SK-N-SH treated with all-trans-retinoic acid at 6 μM for 48 hours (cell line): Measurements from ENCODE around the gene SHOC1.

Source experiments
- CREB5 ChIP-seq: fragments of 250-450 bp; sonication (Bioruptor Pico); IDR thresholded peaks from 2 replicates; pipeline ENCODE4 v1.5.1; 2020; ENCODE audit warnings: low read depth, mild to moderate bottlenecking, moderate library complexity
- CSDC2 ChIP-seq: fragments of 250-450 bp; sonication (Bioruptor Pico); IDR thresholded peaks from 2 replicates; pipeline ENCODE4 v1.5.0; 2020; ENCODE audit warnings: mild to moderate bottlenecking, moderate library complexity
- CSRNP3 ChIP-seq: fragments of 250-450 bp; sonication (Bioruptor Pico); IDR thresholded peaks from 2 replicates; pipeline ENCODE4 v1.5.1; 2021; ENCODE audit warnings: mild to moderate bottlenecking, moderate library complexity
- GLIS3 ChIP-seq: fragments of 250-450 bp; sonication (Bioruptor Pico); IDR thresholded peaks from 2 replicates; pipeline ENCODE4 v1.5.0; 2020; ENCODE audit warnings: mild to moderate bottlenecking, moderate library complexity
- PATZ1 ChIP-seq: fragments of 250-450 bp; sonication (Bioruptor Pico); IDR thresholded peaks from 2 replicates; pipeline ENCODE4 v1.8.0; 2020; ENCODE audit warnings: mild to moderate bottlenecking, moderate library complexity, borderline replicate concordance
- POU6F1 ChIP-seq: fragments of 250-450 bp; sonication (Bioruptor Pico); IDR thresholded peaks from 2 replicates; pipeline ENCODE4 v1.8.0; 2021; ENCODE audit warnings: low read depth, mild to moderate bottlenecking, moderate library complexity, borderline replicate concordance
- RARB ChIP-seq: fragments of 250-450 bp; sonication (Bioruptor Pico); IDR thresholded peaks from 2 replicates; pipeline ENCODE4 v1.8.0; 2021; ENCODE audit warnings: mild to moderate bottlenecking, moderate library complexity
- SNAI2 ChIP-seq: fragments of 250-450 bp; sonication (Bioruptor Pico); IDR thresholded peaks from 2 replicates; pipeline ENCODE4 v1.5.0; 2020; ENCODE audit warnings: mild to moderate bottlenecking, moderate library complexity
- ZC3H10 ChIP-seq: fragments of 250-450 bp; sonication (Bioruptor Pico); IDR thresholded peaks from 2 replicates; pipeline ENCODE4 v1.5.1; 2021; ENCODE audit warnings: mild to moderate bottlenecking, moderate library complexity
- ZFP3 ChIP-seq: fragments of 250-450 bp; sonication (Bioruptor Pico); IDR thresholded peaks from 2 replicates; pipeline ENCODE4 v1.5.0; 2020; ENCODE audit warnings: mild to moderate bottlenecking, moderate library complexity
- ZNF70 ChIP-seq: fragments of 450-650 bp; formaldehyde crosslinking; IDR thresholded peaks from 2 replicates; pipeline ENCODE4 v1.5.0; 2020; ENCODE audit warnings: mild to moderate bottlenecking, moderate library complexity
- ZNF8 ChIP-seq: fragments of 450-650 bp; formaldehyde crosslinking; IDR thresholded peaks from 2 replicates; pipeline ENCODE4 v1.5.0; 2020; ENCODE audit warnings: mild to moderate bottlenecking, moderate library complexity

GRCh38 chr9:111805262-111805661 is 10.5 kb upstream of the SHOC1 start:
- TF ChIP-seq CSDC2 (CRISPR knock-in tag): no peak
- TF ChIP-seq CREB5 (CRISPR knock-in tag): no peak
- TF ChIP-seq PATZ1 (CRISPR knock-in tag): no peak
- no peak for TF ChIP-seq CSRNP3 (CRISPR knock-in tag)
- no peak for TF ChIP-seq ZC3H10 (CRISPR knock-in tag)
- no peak for TF ChIP-seq SNAI2 (CRISPR knock-in tag)
- TF ChIP-seq RARB (CRISPR knock-in tag): no peak
- TF ChIP-seq ZNF8: no peak
- no peak for TF ChIP-seq ZFP3 (CRISPR knock-in tag)
- TF ChIP-seq POU6F1 (CRISPR knock-in tag): no peak
- TF ChIP-seq ZNF70 (CRISPR knock-in tag): no peak
- TF ChIP-seq GLIS3 (CRISPR knock-in tag): no peak
